HUES48 (cell line): Measurements from ENCODE around the gene SLC7A14.

Experiments used
- H3K27ac ChIP-seq: one replicate; pipeline ENCODE4 v1.7.0; 2013; ENCODE audit warnings: low read depth, low read length, inconsistent platforms
- H3K27me3 ChIP-seq: 2 replicates; pipeline ENCODE4 v1.6.1; 2013; ENCODE audit warnings: mild to moderate bottlenecking, low read length; ENCODE audit not compliant: control insufficient read depth, insufficient read depth
- H3K36me3 ChIP-seq: 2 replicates; pipeline ENCODE4 v1.6.1; 2013; ENCODE audit warnings: low read length; ENCODE audit not compliant: control insufficient read depth, insufficient read depth
- H3K4me1 ChIP-seq: 2 replicates; pipeline ENCODE4 v1.6.1; 2013; ENCODE audit warnings: mild to moderate bottlenecking, low read length; ENCODE audit not compliant: control insufficient read depth, insufficient read depth
- H3K4me3 ChIP-seq: 2 replicates; pipeline ENCODE4 v1.5.1; 2013; ENCODE audit warnings: mild to moderate bottlenecking, low read depth, low read length
- H3K9ac ChIP-seq: 2 replicates; pipeline ENCODE4 v1.6.1; 2013; ENCODE audit warnings: mild to moderate bottlenecking, low read depth, low read length, moderate library complexity
- H3K9me3 ChIP-seq: 2 replicates; pipeline ENCODE4 v1.6.1; 2013; ENCODE audit warnings: low read length; ENCODE audit not compliant: control insufficient read depth, insufficient read depth

The SLC7A14 gene

GRCh38 chr3:170563712-170564423 is 22.0 kb downstream of the SLC7A14 start:
- H3K27me3 ChIP-seq: no peaks in the 10 kb centered on the region
- H3K4me1 ChIP-seq: peaks cover 9% of the 10 kb centered on the region; the same call in 1 of the 2 replicates
- no peak overlapping the region for H3K4me3 ChIP-seq
- no peaks in the 10 kb centered on the region for H3K9me3 ChIP-seq
- H3K9ac ChIP-seq: no peak overlapping the region
- no peak overlapping the region for H3K27ac ChIP-seq
- no peaks in the 10 kb centered on the region for H3K36me3 ChIP-seq

- Histone ChIP-seq H3K4me3 (no peak overlapping the region), H3K27me3 (no peaks in the 10 kb centered on the region), H3K36me3 (no peaks in the 10 kb centered on the region), H3K4me1 (peaks cover 9% of the 10 kb centered on the region; the same call in 1 of the 2 replicates), H3K9me3 (no peaks in the 10 kb centered on the region), H3K27ac (no peak overlapping the region), H3K9ac (no peak overlapping the region)
These were observed 23.8 kb downstream of the SLC7A14 start for GRCh38 chr3:170562080-170562479.

- H3K4me3 ChIP-seq: no peak overlapping the region
- H3K9ac ChIP-seq: no peak overlapping the region
- no peaks in the 10 kb centered on the region for H3K36me3 ChIP-seq
- H3K9me3 ChIP-seq: no peaks in the 10 kb centered on the region
- H3K4me1 ChIP-seq: peaks cover 9% of the 10 kb centered on the region; the same call in 1 of the 2 replicates
- no peak overlapping the region for H3K27ac ChIP-seq
- H3K27me3 ChIP-seq: no peaks in the 10 kb centered on the region
These were observed 25.0 kb downstream of the SLC7A14 start for GRCh38 chr3:170560717-170561382.

- H3K4me1 ChIP-seq: peaks cover 9% of the 10 kb centered on the region; the same call in 1 of the 2 replicates
- no peaks in the 10 kb centered on the region for H3K36me3 ChIP-seq
- no peaks in the 10 kb centered on the region for H3K9me3 ChIP-seq
- no peak overlapping the region for H3K9ac ChIP-seq
- H3K27me3 ChIP-seq: no peaks in the 10 kb centered on the region
- no peak overlapping the region for H3K27ac ChIP-seq
- H3K4me3 ChIP-seq: no peak overlapping the region
These were observed 25.6 kb downstream of the SLC7A14 start for GRCh38 chr3:170560296-170560695.

GRCh38 chr3:170558427-170558826 is 27.4 kb downstream of the SLC7A14 start:
- Histone ChIP-seq H3K27ac (no peak overlapping the region), H3K4me1 (no peaks in the 10 kb centered on the region), H3K9me3 (no peaks in the 10 kb centered on the region), H3K4me3 (no peak overlapping the region), H3K27me3 (no peaks in the 10 kb centered on the region), H3K9ac (no peak overlapping the region), H3K36me3 (no peaks in the 10 kb centered on the region)

- Histone ChIP-seq H3K9me3 (no peaks in the 10 kb centered on the region), H3K9ac (no peak overlapping the region), H3K4me3 (no peak overlapping the region), H3K4me1 (no peaks in the 10 kb centered on the region), H3K27ac (no peak overlapping the region), H3K27me3 (no peaks in the 10 kb centered on the region), H3K36me3 (no peaks in the 10 kb centered on the region)
These were observed 30.5 kb downstream of the SLC7A14 start for GRCh38 chr3:170555329-170555728.

GRCh38 chr3:170553788-170554757 is 31.8 kb downstream of the SLC7A14 start:
- no peaks in the 10 kb centered on the region for H3K9me3 ChIP-seq
- H3K4me1 ChIP-seq: no peaks in the 10 kb centered on the region
- no peaks in the 10 kb centered on the region for H3K36me3 ChIP-seq
- no peaks in the 10 kb centered on the region for H3K27me3 ChIP-seq
- no peak overlapping the region for H3K9ac ChIP-seq
- no peak overlapping the region for H3K27ac ChIP-seq
- H3K4me3 ChIP-seq: no peak overlapping the region

- Histone ChIP-seq H3K36me3 (no peaks in the 10 kb centered on the region), H3K9ac (no peak overlapping the region), H3K27me3 (no peaks in the 10 kb centered on the region), H3K27ac (no peak overlapping the region), H3K4me1 (no peaks in the 10 kb centered on the region), H3K4me3 (no peak overlapping the region), H3K9me3 (no peaks in the 10 kb centered on the region)
These were observed 34.6 kb downstream of the SLC7A14 start for GRCh38 chr3:170551252-170551651.

- Histone ChIP-seq H3K9ac (no peak overlapping the region), H3K4me1 (no peaks in the 10 kb centered on the region), H3K36me3 (no peaks in the 10 kb centered on the region), H3K9me3 (no peaks in the 10 kb centered on the region), H3K27ac (no peak overlapping the region), H3K4me3 (no peak overlapping the region), H3K27me3 (no peaks in the 10 kb centered on the region)
These were observed 43.2 kb downstream of the SLC7A14 start for GRCh38 chr3:170542704-170543103.

- Histone ChIP-seq H3K4me1 (no peaks in the 10 kb centered on the region), H3K4me3 (no peak overlapping the region), H3K9me3 (no peaks in the 10 kb centered on the region), H3K9ac (no peak overlapping the region), H3K27ac (no peak overlapping the region), H3K36me3 (no peaks in the 10 kb centered on the region), H3K27me3 (no peaks in the 10 kb centered on the region)
These were observed 46.0 kb downstream of the SLC7A14 start for GRCh38 chr3:170539897-170540296.
